CD4-positive, alpha-beta memory T cell (primary cell): Measurements from ENCODE around the gene SETD1A. TPM values are rescaled to one million over a fixed set of nuclear protein-coding genes. Genes with fewer than 3 reads are reported as not detected.

Experiments
- CTCF ChIA-PET: fragments of 350-600 bp; sonication (Branson Sonifier 250); formaldehyde crosslinking; loops from one replicate; lab custom pipeline; 2021; ENCODE audit warnings: inconsistent platforms; ENCODE audit not compliant: partially characterized antibody; lab: Charles Lee
- POLR2A ChIA-PET: fragments of 350-600 bp; sonication (Branson Sonifier 250); formaldehyde crosslinking; loops from one replicate; lab custom pipeline; 2021; ENCODE audit not compliant: partially characterized antibody; lab: Charles Lee
- DNase-seq, 5 donors: peaks; one replicate each; pipeline versions ENCODE4 v3.0.0 to v3.0.0-alpha.2; 2020 to 2022; ENCODE audit warnings: mixed read lengths in 1 of 5
- H3K27ac ChIP-seq: one replicate; pipeline ENCODE4 v1.7.0; 2013; ENCODE audit warnings: low read depth, low read length
- H3K27me3 ChIP-seq: 2 replicates; pipeline ENCODE4 v1.7.0; 2013; ENCODE audit warnings: mild to moderate bottlenecking, low read length, moderate library complexity; ENCODE audit not compliant: insufficient read depth
- H3K36me3 ChIP-seq: 2 replicates; pipeline ENCODE4 v1.7.0; 2013; ENCODE audit warnings: mild to moderate bottlenecking, low read length, moderate library complexity; ENCODE audit not compliant: insufficient read depth
- H3K4me1 ChIP-seq: 2 replicates; pipeline ENCODE4 v1.7.0; 2013; ENCODE audit warnings: mild to moderate bottlenecking, low read length, moderate library complexity; ENCODE audit not compliant: insufficient read depth
- H3K4me3 ChIP-seq, 2 donors: one replicate each; pipeline ENCODE4 v1.7.0; 2013; ENCODE audit warnings: low read length in 2 of 2, mild to moderate bottlenecking in 1 of 2
- H3K9me3 ChIP-seq, 2 donors: one replicate each; pipeline ENCODE4 v1.7.0; 2013; ENCODE audit warnings: low read length in 2 of 2, control low read depth in 1 of 2; ENCODE audit not compliant: control insufficient read depth in 1 of 2
- H3K27ac Mint-ChIP-seq, 7 donors: one replicate each; pipeline ENCODE4 v1.8.0; 2020 to 2021; ENCODE audit warnings: mixed read lengths in 7 of 7, mild to moderate bottlenecking in 6 of 7, inconsistent platforms in 3 of 7, moderate library complexity in 3 of 7
- H3K27me3 Mint-ChIP-seq, 2 donors: one replicate each; pipeline ENCODE4 v1.8.0; 2020 to 2021; ENCODE audit warnings: mixed read lengths in 2 of 2
- H3K36me3 Mint-ChIP-seq, 2 donors: one replicate each; pipeline ENCODE4 v1.8.0; 2020 to 2021; ENCODE audit warnings: mixed read lengths in 2 of 2, inconsistent platforms in 1 of 2, mild to moderate bottlenecking in 1 of 2
- H3K4me1 Mint-ChIP-seq, 4 donors: one replicate each; pipeline ENCODE4 v1.8.0; 2020 to 2021; ENCODE audit warnings: mixed read lengths in 4 of 4, mild to moderate bottlenecking in 1 of 4
- H3K4me3 Mint-ChIP-seq, 8 donors: one replicate each; pipeline ENCODE4 v1.8.0; 2020 to 2021; ENCODE audit warnings: mixed read lengths in 8 of 8, mild to moderate bottlenecking in 7 of 8, moderate library complexity in 6 of 8, inconsistent platforms in 3 of 8
- H3K9me3 Mint-ChIP-seq, 8 donors: one replicate each; pipeline ENCODE4 v1.8.0; 2020 to 2021; ENCODE audit warnings: mixed read lengths in 8 of 8, mild to moderate bottlenecking in 5 of 8, inconsistent platforms in 3 of 8, moderate library complexity in 1 of 8
- intact Hi-C: fragments of 100-400 bp; cut with micrococcal nuclease; formaldehyde crosslinking; loops from one replicate; pipeline ENCODE4 v1.15.1; 2023
- polyA plus RNA-seq, 2 donors: library from polyadenylated mRNA; unstranded; fragments of 300-500 nt; fragmentation: Illumina TruSeq; gene quantifications; one replicate each; pipeline ENCODE4 v1.2.3, GENCODE V29; 2021
- total RNA-seq, 2 experiments: library from RNA; stranded (reverse); gene quantifications; one replicate each; pipeline ENCODE4 v1.2.3, GENCODE V29; 2021

Gene SETD1A
- total RNA-seq (10 to 100 TPM; 32.1 to 33.2 TPM), polyA plus RNA-seq (1 to 10 TPM in 1 of 2 donors, not detected in 1; 5.6 TPM)

DNA sequence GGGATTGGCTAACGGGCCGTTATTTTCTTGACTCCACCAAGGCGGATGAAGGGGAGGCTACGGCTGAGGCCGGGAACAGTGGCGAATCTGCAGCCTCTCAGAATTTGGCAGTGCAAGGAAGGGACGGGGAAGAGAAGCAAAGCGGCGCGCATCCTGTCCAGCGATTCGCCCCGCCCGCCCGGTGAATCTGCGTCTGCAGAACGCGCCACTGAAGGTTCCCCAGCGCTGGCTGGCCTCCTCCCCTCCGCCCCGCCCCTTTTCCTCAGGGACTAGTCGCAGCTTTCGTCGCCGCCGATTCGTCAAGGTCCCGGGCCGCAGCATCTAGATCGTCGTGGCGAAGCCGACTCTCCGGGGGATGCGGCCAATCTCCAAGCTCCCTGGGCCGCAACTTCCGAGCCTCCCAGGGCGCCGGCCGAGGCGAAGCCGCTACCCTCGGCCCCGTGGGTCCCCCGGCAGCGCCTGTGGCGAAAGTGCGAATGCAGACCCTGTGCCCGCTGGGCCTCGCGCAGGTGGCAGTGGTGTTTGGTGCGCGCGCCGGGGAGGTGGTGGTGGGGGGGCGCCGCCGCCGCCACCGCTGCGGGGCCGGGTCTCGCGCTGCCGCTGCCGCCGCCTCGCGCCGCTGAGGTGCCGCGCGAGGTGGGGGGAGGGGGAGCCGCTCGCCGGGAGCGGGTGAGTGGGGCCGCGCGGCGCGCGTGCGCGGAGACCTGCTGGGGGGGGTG lies at the start of gene SETD1A:
TSS of gene SETD1A (plus strand) at position 299 of the 719 bp plus-strand sequence. CDS start 978 bp downstream, outside the sequence.
- H3K36me3 Mint-ChIP-seq = peaks cover 22 to 45% of the 10 kb centered on the region in 2 donors
- ChIA-PET POLR2A (interaction anchor here (0.5 to 2.5 kb wide), 16 partner anchors 8 to 912 kb away, joined by 3 to 16 read pairs (median 4); partner anchors contain the start of genes ARMC5, FUS, KAT8 and STX4), CTCF (no interaction called here)
- peak; percentile 97 to 98 (median 98) for DNase-seq
- H3K36me3 ChIP-seq = peaks cover 26% of the 10 kb centered on the region
- H3K4me3 ChIP-seq = peak within 1 kb of the TSS; percentile 85 to 95
- no peaks in the 10 kb centered on the region for H3K27me3 ChIP-seq
- no peaks in the 10 kb centered on the region for H3K9me3 ChIP-seq
- H3K4me1 ChIP-seq = peaks cover 30% of the 10 kb centered on the region
- intact Hi-C loops = loop anchor here (1.0 to 10.0 kb wide), 9 partner anchors 8 to 907 kb away; partner anchors contain the start of genes ARMC5, CTF1, ORAI3 and STX4
- peak within 1 kb of the TSS; percentile 92 for H3K27ac ChIP-seq
- peaks cover 13 to 43% (median 31%) of the 10 kb centered on the region in 4 donors for H3K4me1 Mint-ChIP-seq
- peak within 1 kb of the TSS; percentile 98 to 100 (median 99) for H3K27ac Mint-ChIP-seq
- H3K27me3 Mint-ChIP-seq = peaks cover 0 to 4% of the 10 kb centered on the region in 2 donors
- H3K9me3 Mint-ChIP-seq = peaks cover 0 to 4% (median 0%) of the 10 kb centered on the region in 8 donors
- H3K4me3 Mint-ChIP-seq = peak within 1 kb of the TSS; percentile 95 to 99 (median 96)

DNA sequence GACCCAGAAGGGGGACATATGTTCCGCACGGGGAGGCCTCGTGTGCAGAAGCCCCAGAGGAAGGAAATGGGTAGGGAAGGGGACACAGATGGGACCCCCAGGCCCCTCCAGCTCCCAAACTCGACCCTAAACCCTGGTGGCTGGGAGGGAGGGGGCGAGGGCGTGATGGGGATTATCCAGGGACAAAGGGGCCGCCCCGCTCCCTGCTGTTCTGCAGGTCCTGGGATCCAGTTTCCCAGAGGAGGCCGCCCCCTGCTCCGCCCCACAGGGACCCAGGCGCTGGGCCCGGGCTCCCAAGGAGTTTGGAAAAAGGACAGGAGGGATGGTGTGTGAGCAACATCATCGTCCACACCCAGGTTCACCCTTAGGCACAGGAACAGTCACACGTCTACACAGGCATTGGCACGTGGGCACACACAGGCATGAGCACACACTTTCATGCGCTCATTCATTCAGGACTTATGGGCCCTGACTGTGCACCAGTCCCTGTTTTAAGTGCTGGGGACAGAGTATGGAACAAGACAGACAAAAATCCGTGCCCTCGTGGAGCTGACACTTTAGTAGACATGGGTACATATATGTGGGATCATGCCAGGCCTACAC lies 47.0 kb upstream of the SETD1A start:
- Mint-ChIP-seq H3K36me3 (no peaks in the 10 kb centered on the region), H3K27ac (no peak overlapping the region), H3K4me1 (peaks cover 8 to 18% (median 13%) of the 10 kb centered on the region in 4 donors), H3K9me3 (no peaks in the 10 kb centered on the region), H3K27me3 (no peaks in the 10 kb centered on the region), H3K4me3 (no peak overlapping the region)
- ChIA-PET CTCF (interaction anchor here (1.6 kb wide), 1 partner anchor 9 kb away, joined by 5 read pairs; no protein-coding TSS in a partner anchor), POLR2A (no interaction called here)
- no peak for DNase-seq
- Histone ChIP-seq H3K4me1 (peaks cover 14% of the 10 kb centered on the region), H3K27ac (no peak overlapping the region), H3K27me3 (no peaks in the 10 kb centered on the region), H3K4me3 (no peak overlapping the region), H3K9me3 (no peaks in the 10 kb centered on the region), H3K36me3 (no peaks in the 10 kb centered on the region)
- intact Hi-C loops = no loop called here

DNA sequence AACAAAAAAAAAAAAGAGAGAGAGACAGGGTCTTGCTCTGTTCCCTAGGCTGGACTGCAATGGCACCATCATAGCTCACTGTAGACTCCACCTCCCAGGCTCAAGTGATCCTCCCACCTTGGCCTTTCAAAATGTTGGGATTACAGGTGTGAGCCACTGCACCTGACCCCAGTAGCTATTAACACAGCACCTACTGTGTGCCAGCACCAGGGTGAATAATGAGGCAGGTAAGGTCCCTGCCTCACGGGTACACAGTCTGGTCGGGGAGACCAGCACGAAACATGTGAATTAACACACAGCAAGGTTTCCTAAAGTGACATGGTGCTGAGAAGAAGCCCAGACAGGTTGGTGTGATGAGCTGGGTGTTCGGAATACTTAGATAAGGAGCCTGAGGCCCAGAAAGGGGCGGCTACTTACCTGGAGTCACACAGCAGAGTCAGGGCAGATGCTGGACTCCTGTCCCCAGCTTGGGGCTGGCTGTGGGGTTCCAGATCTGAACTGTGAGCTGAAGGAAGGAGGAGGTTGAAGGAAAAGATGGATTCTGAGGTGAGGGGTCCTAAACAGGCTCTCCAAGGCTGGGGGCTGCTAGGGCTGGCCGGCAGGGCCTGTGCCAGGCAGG lies 44.7 kb upstream of the SETD1A start:
- no peak for DNase-seq
- ChIA-PET POLR2A (interaction anchor here (0.9 kb wide), 1 partner anchor 73 kb away, joined by 6 read pairs; no protein-coding TSS in a partner anchor), CTCF (interaction anchor here (0.9 to 1.3 kb wide), 2 partner anchors 10 to 68 kb away, joined by 5 read pairs; no protein-coding TSS in a partner anchor)
- no peaks in the 10 kb centered on the region for H3K9me3 Mint-ChIP-seq
- H3K36me3 ChIP-seq = no peaks in the 10 kb centered on the region
- H3K27ac ChIP-seq = no peak overlapping the region
- no peak overlapping the region for H3K4me3 ChIP-seq
- intact Hi-C loops = no loop called here
- H3K4me1 Mint-ChIP-seq = peaks cover 2 to 4% (median 2%) of the 10 kb centered on the region in 4 donors
- no peaks in the 10 kb centered on the region for H3K27me3 ChIP-seq
- no peak overlapping the region for H3K4me3 Mint-ChIP-seq
- peaks cover 4% of the 10 kb centered on the region for H3K4me1 ChIP-seq
- no peaks in the 10 kb centered on the region for H3K9me3 ChIP-seq
- no peaks in the 10 kb centered on the region for H3K27me3 Mint-ChIP-seq
- H3K27ac Mint-ChIP-seq = no peak overlapping the region
- H3K36me3 Mint-ChIP-seq = no peaks in the 10 kb centered on the region

DNA sequence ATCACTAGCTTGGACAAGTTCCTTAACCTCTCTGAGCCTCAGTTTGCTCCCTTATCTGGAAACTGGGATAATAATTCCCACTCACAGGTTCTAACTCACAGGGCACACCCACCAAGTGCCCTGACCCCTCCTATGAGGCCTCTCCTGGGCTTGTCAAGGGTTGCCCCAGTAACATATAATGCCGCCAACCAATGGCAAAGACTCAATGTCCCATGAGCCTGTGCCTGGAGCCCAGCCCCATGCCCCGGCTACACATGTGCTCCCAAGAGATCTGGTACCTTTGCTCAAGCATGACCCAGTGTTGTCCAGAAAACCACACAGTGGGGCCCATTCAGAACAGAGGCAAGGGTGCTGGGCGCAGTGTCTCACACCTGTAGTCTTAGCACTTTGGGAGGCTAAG lies 42.7 kb upstream of the SETD1A start:
- Histone ChIP-seq H3K4me1 (no peaks in the 10 kb centered on the region), H3K27me3 (no peaks in the 10 kb centered on the region), H3K27ac (no peak overlapping the region), H3K4me3 (no peak overlapping the region), H3K36me3 (no peaks in the 10 kb centered on the region), H3K9me3 (no peaks in the 10 kb centered on the region)
- ChIA-PET POLR2A (no interaction called here), CTCF (interaction anchor here (1.5 to 2.5 kb wide), 2 partner anchors 12 to 70 kb away, joined by 4 to 12 read pairs; no protein-coding TSS in a partner anchor)
- no peak for DNase-seq
- intact Hi-C loops = no loop called here
- no peaks in the 10 kb centered on the region for H3K4me1 Mint-ChIP-seq
- H3K4me3 Mint-ChIP-seq = no peak overlapping the region
- H3K27ac Mint-ChIP-seq = no peak overlapping the region
- H3K36me3 Mint-ChIP-seq = no peaks in the 10 kb centered on the region
- H3K27me3 Mint-ChIP-seq = no peaks in the 10 kb centered on the region
- no peaks in the 10 kb centered on the region for H3K9me3 Mint-ChIP-seq

DNA sequence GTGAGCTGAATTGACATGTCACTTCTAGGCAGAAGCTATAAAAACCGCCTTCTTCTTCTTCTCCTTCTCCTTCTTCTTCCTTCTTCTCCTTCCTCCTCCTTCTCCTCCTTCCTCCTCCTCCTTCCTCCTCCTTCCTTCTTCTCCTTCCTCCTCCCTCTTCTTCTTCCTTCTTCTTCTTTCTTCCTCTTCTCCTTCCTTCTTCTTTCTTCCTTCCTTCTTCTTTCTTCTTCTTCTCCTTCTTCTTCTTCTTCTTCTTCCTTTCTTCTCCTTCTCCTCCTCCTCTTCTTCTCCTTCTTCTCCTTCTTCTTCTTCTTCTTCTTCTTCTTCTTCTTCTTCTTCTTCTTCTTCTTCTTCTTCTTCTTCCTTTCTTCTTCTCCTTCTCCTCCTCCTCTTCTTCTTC lies 38.9 kb upstream of the SETD1A start:
- no peak for DNase-seq
- Histone ChIP-seq H3K4me3 (no peak overlapping the region), H3K9me3 (no peaks in the 10 kb centered on the region), H3K27me3 (no peaks in the 10 kb centered on the region), H3K4me1 (peaks cover 3% of the 10 kb centered on the region), H3K27ac (no peak overlapping the region), H3K36me3 (no peaks in the 10 kb centered on the region)
- H3K27me3 Mint-ChIP-seq = no peaks in the 10 kb centered on the region
- H3K4me1 Mint-ChIP-seq = peaks cover 2 to 19% (median 7%) of the 10 kb centered on the region in 4 donors
- H3K27ac Mint-ChIP-seq = no peak overlapping the region
- ChIA-PET CTCF (interaction anchor here (1.6 to 4.7 kb wide), 2 partner anchors 14 to 74 kb away, joined by 3 to 80 read pairs; no protein-coding TSS in a partner anchor), POLR2A (no interaction called here)
- peaks cover 0 to 8% of the 10 kb centered on the region in 2 donors for H3K36me3 Mint-ChIP-seq
- peaks cover 0 to 2% (median 0%) of the 10 kb centered on the region in 8 donors for H3K9me3 Mint-ChIP-seq
- no peak overlapping the region for H3K4me3 Mint-ChIP-seq
- intact Hi-C loops = no loop called here

DNA sequence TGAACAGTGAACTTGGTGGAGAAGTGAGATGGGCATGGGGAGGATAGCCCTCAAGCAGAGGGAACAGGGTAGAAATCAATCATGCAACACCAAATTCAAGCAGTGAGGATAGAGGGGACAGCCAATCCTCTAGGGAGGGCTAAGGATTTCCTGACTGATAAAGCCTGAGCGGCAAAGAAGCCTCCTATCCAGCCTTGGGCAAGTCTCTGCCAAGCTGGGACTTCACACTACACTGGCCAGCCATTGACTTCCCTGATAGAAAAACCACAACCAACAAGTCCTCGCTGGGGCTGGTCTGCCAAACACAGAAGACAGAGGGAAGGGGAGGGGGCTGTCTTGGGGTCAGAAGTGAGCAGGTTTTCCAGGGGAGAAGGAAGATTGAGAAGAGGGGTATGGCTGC lies 36.7 kb upstream of the SETD1A start:
- peak overlapping the region in 7 of 8 donors; percentile 47 to 99 (median 59) for H3K4me3 Mint-ChIP-seq
- no peak for DNase-seq
- CTCF ChIA-PET = interaction anchor here (0.9 to 4.7 kb wide), 4 partner anchors 16 to 76 kb away, joined by 3 to 80 read pairs (median 6); no protein-coding TSS in a partner anchor
- Histone ChIP-seq H3K27ac (no peak overlapping the region), H3K4me1 (peaks cover 12% of the 10 kb centered on the region), H3K36me3 (no peaks in the 10 kb centered on the region), H3K9me3 (no peaks in the 10 kb centered on the region), H3K4me3 (no peak overlapping the region), H3K27me3 (no peaks in the 10 kb centered on the region)
- POLR2A ChIA-PET = interaction anchor here (1.9 kb wide), 1 partner anchor 76 kb away, joined by 7 read pairs; no protein-coding TSS in a partner anchor
- peaks cover 0 to 2% (median 0%) of the 10 kb centered on the region in 8 donors for H3K9me3 Mint-ChIP-seq
- intact Hi-C loops = loop anchor here (1.0 kb wide), 1 partner anchor 19 kb away; no protein-coding TSS in a partner anchor
- H3K27ac Mint-ChIP-seq = peak overlapping the region in 3 of 7 donors; percentile 17 to 98 (median 36)
- H3K4me1 Mint-ChIP-seq = peaks cover 4 to 28% (median 13%) of the 10 kb centered on the region in 4 donors
- no peaks in the 10 kb centered on the region for H3K27me3 Mint-ChIP-seq
- peaks cover 0 to 10% of the 10 kb centered on the region in 2 donors for H3K36me3 Mint-ChIP-seq
